GM23248 (cell line): ENCODE data around the gene ACYP1.

Source experiments
- EZH2 ChIP-seq: fragments of 200-600 bp; sonication (generic); IDR thresholded peaks from 2 replicates; pipeline ENCODE4 v1.6.1; 2018; ENCODE audit warnings: antibody characterized with exemption, mild to moderate bottlenecking; ENCODE audit not compliant: insufficient read depth, poor library complexity, severe bottlenecking
- EZH2phosphoT487 ChIP-seq: fragments of 200-600 bp; sonication (generic); IDR thresholded peaks from 2 replicates; pipeline ENCODE4 v1.6.1; 2018; ENCODE audit warnings: antibody characterized with exemption, moderate library complexity, mild to moderate bottlenecking, low read depth; ENCODE audit not compliant: insufficient read depth

DNA sequence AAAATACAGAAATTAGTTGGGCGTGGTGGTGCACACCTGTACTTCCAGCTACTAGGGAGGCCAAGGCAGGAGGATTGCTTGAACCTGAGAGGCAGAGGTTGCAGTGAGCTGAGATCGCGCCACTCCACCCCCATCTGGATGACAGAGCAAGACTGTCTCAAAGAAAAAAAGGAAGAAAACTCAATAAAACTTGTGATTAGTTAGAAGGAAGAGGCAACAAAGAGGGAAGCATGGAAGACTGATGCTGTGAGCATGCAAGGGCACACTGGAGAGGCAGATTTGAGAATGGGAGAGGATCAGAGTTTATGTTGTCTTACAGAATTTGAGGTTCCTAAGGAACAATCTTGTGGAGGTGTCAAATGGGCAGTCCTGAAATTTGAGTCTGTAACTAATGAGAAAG is 2.9 kb upstream of the ACYP1 start:
- TF ChIP-seq EZH2 = no peak
- TF ChIP-seq EZH2phosphoT487 = no peak
